ENCODE measurements around the gene POU2F3. TPM values are rescaled to one million over a fixed set of nuclear protein-coding genes. Genes with fewer than 3 reads are reported as not detected.

Gene POU2F3
- total RNA-seq, 3 donors from 2014 or later (not counting 1 experiment from before 2014, with no cell fraction given) = not detected

DNA sequence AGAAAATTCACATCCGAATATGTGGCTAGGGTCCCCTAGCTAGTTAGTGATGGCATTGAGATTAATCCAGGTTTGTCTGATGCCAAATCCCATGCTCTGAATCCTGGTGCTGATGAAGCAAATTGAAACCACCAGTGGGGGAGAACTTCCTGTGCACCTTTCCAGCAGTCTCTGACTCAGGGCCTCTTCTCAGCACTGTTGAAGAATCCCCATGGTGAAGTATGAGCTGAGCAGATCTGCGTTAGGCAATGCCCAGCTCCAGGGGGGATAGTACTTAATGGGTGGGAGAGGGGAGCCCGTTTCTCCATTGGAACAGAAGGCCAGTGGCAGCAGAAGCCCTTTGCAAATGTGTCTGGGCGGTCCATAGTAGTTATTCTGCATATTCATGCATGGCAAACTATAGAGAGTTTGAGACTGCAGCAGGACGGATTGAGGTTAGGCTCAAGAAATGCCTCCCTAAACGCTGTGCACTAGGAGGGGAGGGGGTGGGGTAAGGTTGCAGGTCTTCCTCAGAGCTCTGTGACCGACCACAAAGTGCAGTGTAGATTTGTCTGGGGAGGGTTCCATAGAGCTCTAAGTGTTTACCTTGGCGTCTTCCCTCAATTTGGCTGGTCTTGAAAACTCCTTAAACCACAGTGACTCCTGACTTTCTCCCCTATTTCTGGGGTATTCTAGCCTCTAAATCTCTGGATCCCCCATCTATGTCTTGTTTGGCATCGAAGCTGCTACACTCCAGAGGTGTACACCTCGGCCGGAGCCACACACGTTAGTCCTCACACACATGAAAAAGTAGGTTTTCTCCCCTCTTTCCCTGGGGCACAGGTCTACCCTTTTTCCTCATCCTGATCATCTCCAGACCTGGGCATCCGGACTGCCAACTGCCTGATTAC, 4.8 kb downstream of the POU2F3 start:
- H3K27me3 ChIP-seq (ENCODE audit: control insufficient read depth, insufficient read depth, low read length) = peaks cover under 1% of the 10 kb centered on the region
- Mint-ChIP-seq H3K4me3 (no peak overlapping the region), H3K9me3 (no peaks in the 10 kb centered on the region), H3K36me3 (no peaks in the 10 kb centered on the region), H3K27ac (no peak overlapping the region), H3K4me1 (no peaks in the 10 kb centered on the region), H3K27me3 (ENCODE audit: low read depth in 2 of 2) (peaks cover 38 to 59% of the 10 kb centered on the region in 2 donors)
- no peak for ATAC-seq
- DNase-seq = no peak
- no peaks in the 10 kb centered on the region for H3K9me3 ChIP-seq (ENCODE audit: control insufficient read depth, insufficient read depth, low read length)
- H3K36me3 ChIP-seq (ENCODE audit: control insufficient read depth, insufficient read depth, low read length) = no peaks in the 10 kb centered on the region
- no peaks in the 10 kb centered on the region for H3K4me1 ChIP-seq (ENCODE audit: control insufficient read depth, insufficient read depth, low read length)
- WGBS (ENCODE audit: insufficient coverage) = 73% methylated on average over 13 of the region's 13 CpGs
- intact Hi-C loops (cut with micrococcal nuclease) = no loop called here
- TF ChIP-seq, protein P1, sequence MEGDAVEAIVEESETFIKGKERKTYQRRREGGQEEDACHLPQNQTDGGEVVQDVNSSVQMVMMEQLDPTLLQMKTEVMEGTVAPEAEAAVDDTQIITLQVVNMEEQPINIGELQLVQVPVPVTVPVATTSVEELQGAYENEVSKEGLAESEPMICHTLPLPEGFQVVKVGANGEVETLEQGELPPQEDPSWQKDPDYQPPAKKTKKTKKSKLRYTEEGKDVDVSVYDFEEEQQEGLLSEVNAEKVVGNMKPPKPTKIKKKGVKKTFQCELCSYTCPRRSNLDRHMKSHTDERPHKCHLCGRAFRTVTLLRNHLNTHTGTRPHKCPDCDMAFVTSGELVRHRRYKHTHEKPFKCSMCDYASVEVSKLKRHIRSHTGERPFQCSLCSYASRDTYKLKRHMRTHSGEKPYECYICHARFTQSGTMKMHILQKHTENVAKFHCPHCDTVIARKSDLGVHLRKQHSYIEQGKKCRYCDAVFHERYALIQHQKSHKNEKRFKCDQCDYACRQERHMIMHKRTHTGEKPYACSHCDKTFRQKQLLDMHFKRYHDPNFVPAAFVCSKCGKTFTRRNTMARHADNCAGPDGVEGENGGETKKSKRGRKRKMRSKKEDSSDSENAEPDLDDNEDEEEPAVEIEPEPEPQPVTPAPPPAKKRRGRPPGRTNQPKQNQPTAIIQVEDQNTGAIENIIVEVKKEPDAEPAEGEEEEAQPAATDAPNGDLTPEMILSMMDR (IDR thresholded peaks at IDR 0.05) = no peak
- H3K4me3 ChIP-seq (ENCODE audit: low read length) = no peak overlapping the region
- no peak overlapping the region for H3K27ac ChIP-seq (ENCODE audit: low read length)

DNA sequence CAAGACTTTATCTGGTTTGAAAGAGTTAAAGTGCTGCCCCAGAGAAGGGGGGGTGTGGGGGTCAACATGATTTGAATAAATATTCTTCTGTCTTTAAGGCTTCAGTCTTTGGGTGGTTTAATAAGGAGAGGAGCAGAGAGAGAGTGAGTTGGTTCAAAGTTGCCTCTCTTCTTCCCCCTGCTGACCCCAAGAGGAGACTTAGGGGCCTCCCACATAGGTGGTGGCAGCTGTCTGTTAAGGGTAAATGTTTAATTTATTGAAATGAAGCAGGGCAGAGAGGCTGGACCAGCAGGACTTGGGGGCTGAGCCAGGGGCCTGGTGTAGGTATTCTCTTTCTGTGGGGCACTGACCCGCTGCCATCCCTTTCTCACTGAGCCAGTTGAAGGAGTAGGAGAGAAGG, 5.5 kb downstream of the POU2F3 start:
- no peak for DNase-seq
- H3K27me3 ChIP-seq (ENCODE audit: control insufficient read depth, insufficient read depth, low read length) = no peaks in the 10 kb centered on the region
- no peaks in the 10 kb centered on the region for H3K9me3 ChIP-seq (ENCODE audit: control insufficient read depth, insufficient read depth, low read length)
- no peak overlapping the region for H3K4me3 ChIP-seq (ENCODE audit: low read length)
- H3K36me3 ChIP-seq (ENCODE audit: control insufficient read depth, insufficient read depth, low read length) = no peaks in the 10 kb centered on the region
- Mint-ChIP-seq H3K27me3 (ENCODE audit: low read depth in 2 of 2) (peaks cover 39 to 65% of the 10 kb centered on the region in 2 donors), H3K36me3 (no peaks in the 10 kb centered on the region), H3K4me3 (no peak overlapping the region), H3K27ac (no peak overlapping the region), H3K4me1 (no peaks in the 10 kb centered on the region), H3K9me3 (no peaks in the 10 kb centered on the region)
- TF ChIP-seq, protein P1 (IDR thresholded peaks at IDR 0.05) = no peak
- no peaks in the 10 kb centered on the region for H3K4me1 ChIP-seq (ENCODE audit: control insufficient read depth, insufficient read depth, low read length)
- ATAC-seq = no peak
- WGBS (ENCODE audit: insufficient coverage) = 95% methylated on average over 1 of the region's 1 CpG
- no peak overlapping the region for H3K27ac ChIP-seq (ENCODE audit: low read length)
- intact Hi-C loops (cut with micrococcal nuclease) = no loop called here

DNA sequence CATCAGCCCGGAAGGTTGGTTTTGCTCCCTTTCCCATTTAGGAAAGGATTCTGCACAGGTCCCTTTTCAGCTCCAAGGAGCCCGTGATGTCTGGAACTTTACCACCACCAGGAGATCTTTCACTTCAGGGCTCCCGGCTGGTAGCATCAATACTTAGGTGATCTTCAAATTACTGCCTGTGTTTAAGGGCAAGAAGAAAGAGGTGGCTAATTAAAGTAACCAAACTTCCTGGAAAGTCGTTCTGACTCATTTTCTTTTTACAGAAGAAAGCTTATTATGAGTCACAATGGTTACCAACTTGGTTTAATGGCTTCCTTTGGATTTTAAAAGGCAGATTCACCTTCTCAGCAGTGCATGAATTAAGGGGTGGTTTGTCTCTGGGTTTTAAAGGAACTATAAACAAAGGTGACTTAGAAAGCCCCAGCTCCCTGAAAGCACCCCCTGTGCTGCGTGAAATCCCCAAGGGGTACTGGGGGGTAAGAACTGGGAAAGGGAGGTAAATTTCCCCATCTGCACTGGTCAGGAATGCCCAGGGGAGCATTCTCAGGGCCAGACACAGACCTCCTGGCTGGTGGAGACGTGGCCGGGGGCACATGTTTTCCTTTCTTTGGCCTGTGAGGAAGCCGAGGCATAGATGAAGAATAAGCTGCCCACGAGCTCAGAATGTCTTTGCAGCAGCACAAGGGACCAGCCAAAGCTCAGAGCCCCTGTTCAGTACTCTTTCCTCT, 8.8 kb downstream of the POU2F3 start:
- H3K27ac ChIP-seq (ENCODE audit: low read length) = no peak overlapping the region
- no peak for DNase-seq
- Mint-ChIP-seq H3K27me3 (ENCODE audit: low read depth in 2 of 2) (peaks cover 18 to 44% of the 10 kb centered on the region in 2 donors), H3K4me1 (no peaks in the 10 kb centered on the region), H3K27ac (no peak overlapping the region), H3K36me3 (no peaks in the 10 kb centered on the region), H3K4me3 (no peak overlapping the region), H3K9me3 (no peaks in the 10 kb centered on the region)
- no peaks in the 10 kb centered on the region for H3K4me1 ChIP-seq (ENCODE audit: control insufficient read depth, insufficient read depth, low read length)
- TF ChIP-seq, protein P1 (IDR thresholded peaks at IDR 0.05) = no peak
- WGBS (ENCODE audit: insufficient coverage) = 52% methylated on average over 9 of the region's 9 CpGs
- intact Hi-C loops (cut with micrococcal nuclease) = no loop called here
- H3K36me3 ChIP-seq (ENCODE audit: control insufficient read depth, insufficient read depth, low read length) = no peaks in the 10 kb centered on the region
- H3K4me3 ChIP-seq (ENCODE audit: low read length) = no peak overlapping the region
- no peaks in the 10 kb centered on the region for H3K27me3 ChIP-seq (ENCODE audit: control insufficient read depth, insufficient read depth, low read length)
- no peak for ATAC-seq
- H3K9me3 ChIP-seq (ENCODE audit: control insufficient read depth, insufficient read depth, low read length) = no peaks in the 10 kb centered on the region

All from natural killer cell (primary cell).